Mucosa of descending colon (tissue), 3 donors: Measurements from ENCODE around the gene PLD5. TPM values are rescaled to one million over a fixed set of nuclear protein-coding genes. Genes with fewer than 3 reads are reported as not detected.

Experiments used
- ATAC-seq: fragments of 200-7000 bp; cut with Tn5 transposase; one replicate; pipeline ENCODE4 v1.9.1; 2020; ENCODE audit warnings: mild to moderate bottlenecking, moderate library complexity
- DNase-seq, 3 donors: peaks; one replicate each; pipeline ENCODE4 v3.0.0-alpha.2; 2020
- H3K36me3 ChIP-seq: fragments of 200-600 bp; one replicate; pipeline ENCODE4 v1.8.0; 2021; ENCODE audit warnings: low read depth, mild to moderate bottlenecking
- H3K4me1 ChIP-seq: fragments of 200-600 bp; one replicate; pipeline ENCODE4 v1.8.0; 2021; ENCODE audit warnings: low read depth, mild to moderate bottlenecking
- H3K4me3 ChIP-seq: fragments of 200-600 bp; one replicate; pipeline ENCODE4 v1.8.0; 2021; ENCODE audit warnings: mild to moderate bottlenecking
- H3K9me3 ChIP-seq: fragments of 200-600 bp; one replicate; pipeline ENCODE4 v1.8.0; 2021; ENCODE audit warnings: mild to moderate bottlenecking
- intact Hi-C, 2 donors: fragments of 100-400 bp; cut with DNase I in 1 of 2; cut with micrococcal nuclease in 1 of 2; formaldehyde crosslinking; loops; one replicate each; pipeline versions ENCODE4 v1.11.0 to v1.11.1; 2022; cut with DNase I, micrococcal nuclease
- total RNA-seq, 3 donors: library from RNA; stranded (reverse); fragmentation: NEBNext Ultra II Directional in 2 of 3; extraction: Animal tissue kit (Norgen Biotek cat#: 25700) in 2 of 3; gene quantifications; one replicate each; pipeline versions ENCODE4 v1.2.1 to v1.2.4, GENCODE V29; 2021 to 2023
- TF ChIP-seq, protein P1 (sequence below): fragments of 200-600 bp; IDR thresholded peaks from one replicate; pipeline ENCODE4 v1.8.0; 2022; ENCODE audit warnings: antibody characterized with exemption, mild to moderate bottlenecking
- donor health status: DM: no; HTN: no; CAD: no; lungs with moderate emphysema.
- donor health status: DM: no; HTN: no; CAD: no.
- donor health status: DM: no; HTN: yes; CAD: no.

Gene PLD5
- total RNA-seq, 3 donors from 2014 or later = 0.54 TPM; not detected in 2

- no peak for ATAC-seq
- intact Hi-C loops = no loop called here
- no peak overlapping the region for H3K4me3 ChIP-seq
Observed at GRCh38 chr1:242542271-242542670, 17.8 kb upstream of the PLD5 start.

DNA sequence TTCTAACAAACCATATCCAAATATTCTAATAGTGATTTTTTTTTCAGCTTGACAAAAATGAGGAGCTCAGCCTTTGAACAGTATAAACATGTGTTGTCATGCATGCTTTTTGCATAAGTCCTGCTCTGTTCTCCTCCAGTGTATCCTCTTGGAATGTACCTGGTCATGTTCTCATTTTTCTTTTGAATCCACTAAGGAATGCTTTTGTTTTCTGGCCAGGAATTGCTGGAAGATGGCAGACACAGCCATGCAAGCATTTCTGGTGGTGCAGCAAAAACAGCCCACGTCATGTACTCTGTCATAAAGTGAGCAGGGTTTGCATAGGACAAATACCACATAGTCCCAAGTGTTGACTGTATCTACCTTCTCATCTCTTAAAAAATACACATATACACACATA lies 11.5 kb upstream of the PLD5 start:
- no peaks in the 10 kb centered on the region for H3K9me3 ChIP-seq
- DNase-seq = no peak
- no peaks in the 10 kb centered on the region for H3K36me3 ChIP-seq
- intact Hi-C loops = no loop called here
- no peak overlapping the region for H3K4me3 ChIP-seq
- H3K4me1 ChIP-seq = no peaks in the 10 kb centered on the region
- ATAC-seq = no peak
- TF ChIP-seq, protein P1, sequence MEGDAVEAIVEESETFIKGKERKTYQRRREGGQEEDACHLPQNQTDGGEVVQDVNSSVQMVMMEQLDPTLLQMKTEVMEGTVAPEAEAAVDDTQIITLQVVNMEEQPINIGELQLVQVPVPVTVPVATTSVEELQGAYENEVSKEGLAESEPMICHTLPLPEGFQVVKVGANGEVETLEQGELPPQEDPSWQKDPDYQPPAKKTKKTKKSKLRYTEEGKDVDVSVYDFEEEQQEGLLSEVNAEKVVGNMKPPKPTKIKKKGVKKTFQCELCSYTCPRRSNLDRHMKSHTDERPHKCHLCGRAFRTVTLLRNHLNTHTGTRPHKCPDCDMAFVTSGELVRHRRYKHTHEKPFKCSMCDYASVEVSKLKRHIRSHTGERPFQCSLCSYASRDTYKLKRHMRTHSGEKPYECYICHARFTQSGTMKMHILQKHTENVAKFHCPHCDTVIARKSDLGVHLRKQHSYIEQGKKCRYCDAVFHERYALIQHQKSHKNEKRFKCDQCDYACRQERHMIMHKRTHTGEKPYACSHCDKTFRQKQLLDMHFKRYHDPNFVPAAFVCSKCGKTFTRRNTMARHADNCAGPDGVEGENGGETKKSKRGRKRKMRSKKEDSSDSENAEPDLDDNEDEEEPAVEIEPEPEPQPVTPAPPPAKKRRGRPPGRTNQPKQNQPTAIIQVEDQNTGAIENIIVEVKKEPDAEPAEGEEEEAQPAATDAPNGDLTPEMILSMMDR = no peak

More at GRCh38 chr1:242542271-242542670, 17.8 kb upstream of the PLD5 start:
- Histone ChIP-seq H3K36me3 (no peaks in the 10 kb centered on the region), H3K4me1 (no peaks in the 10 kb centered on the region), H3K9me3 (no peaks in the 10 kb centered on the region)
- no peak for DNase-seq
- TF ChIP-seq, protein P1 = no peak

- no peak for ATAC-seq
- no peak for DNase-seq
- Histone ChIP-seq H3K9me3 (no peaks in the 10 kb centered on the region), H3K36me3 (no peaks in the 10 kb centered on the region), H3K4me1 (no peaks in the 10 kb centered on the region), H3K4me3 (no peak overlapping the region)
- TF ChIP-seq, protein P1 = no peak
- intact Hi-C loops = no loop called here
Observed at GRCh38 chr1:242534753-242535152, 10.3 kb upstream of the PLD5 start.

DNA sequence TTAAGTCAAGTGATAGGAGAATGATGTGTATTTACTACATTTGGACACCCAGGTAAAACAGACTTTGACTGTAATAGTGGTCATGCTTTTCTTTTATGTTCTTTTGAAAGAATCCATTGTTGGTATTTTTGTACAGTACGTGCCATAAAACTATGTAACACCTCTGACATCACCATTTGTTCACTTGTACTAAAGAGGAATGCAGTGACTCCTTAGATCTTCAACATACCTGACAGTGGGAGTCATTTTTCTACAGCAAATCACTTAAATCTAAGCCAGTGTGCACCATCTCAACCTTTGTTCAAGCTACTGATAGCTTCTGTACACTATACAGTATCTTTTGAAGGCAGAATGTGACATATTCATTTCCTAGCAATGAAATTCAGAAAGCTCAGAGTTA lies 6.3 kb upstream of the PLD5 start:
- intact Hi-C loops = no loop called here
- TF ChIP-seq, protein P1 = no peak
- H3K36me3 ChIP-seq = no peaks in the 10 kb centered on the region
- no peak overlapping the region for H3K4me3 ChIP-seq
- H3K9me3 ChIP-seq = no peaks in the 10 kb centered on the region
- ATAC-seq = no peak
- no peaks in the 10 kb centered on the region for H3K4me1 ChIP-seq
- DNase-seq = no peak

- Histone ChIP-seq H3K4me1 (no peaks in the 10 kb centered on the region), H3K36me3 (no peaks in the 10 kb centered on the region), H3K9me3 (no peaks in the 10 kb centered on the region), H3K4me3 (no peak overlapping the region)
- TF ChIP-seq, protein P1 = no peak
- no peak for DNase-seq
- ATAC-seq = no peak
- intact Hi-C loops = no loop called here
Observed at GRCh38 chr1:242525769-242526168, 1.3 kb upstream of the PLD5 start.

- TF ChIP-seq, protein P1 = no peak
- DNase-seq (no peak), ATAC-seq (no peak)
- Histone ChIP-seq H3K4me1 (no peaks in the 10 kb centered on the region), H3K36me3 (no peaks in the 10 kb centered on the region), H3K4me3 (no peak overlapping the region), H3K9me3 (no peaks in the 10 kb centered on the region)
- intact Hi-C loops = no loop called here
Observed at GRCh38 chr1:242525360-242525722, 844 bp upstream of the PLD5 start.
